ENCODE measurements around the gene RSBN1L. TPM values are rescaled to one million over a fixed set of nuclear protein-coding genes. Genes with fewer than 3 reads are reported as not detected.
"Not testable (repeated sequence)": the region's sequence is repeated elsewhere in the genome, so short reads cannot be mapped to it uniquely, and the experiment has no call there.

Gene RSBN1L
- polyA plus RNA-seq, 1 donor from 2014 or later = 24.7 TPM

- peaks cover 52% of the 10 kb centered on the region for H3K79me2 ChIP-seq (replicated peaks; ENCODE audit: insufficient read depth, low read length)
- H3K36me3 ChIP-seq (ENCODE audit: insufficient read depth, low read length) = no peaks in the 10 kb centered on the region
- no peaks in the 10 kb centered on the region for H3K9me3 ChIP-seq (ENCODE audit: low read length)
- no peak overlapping the region for H3K27ac ChIP-seq (ENCODE audit: low read length)
- H2AFZ ChIP-seq (ENCODE audit: low read depth, low read length) = no peak overlapping the region
- H3K9me2 ChIP-seq (ENCODE audit: insufficient read depth, low read length) = no peaks in the 10 kb centered on the region
- H3K9ac ChIP-seq (ENCODE audit: low read length) = no peak overlapping the region
- no peaks in the 10 kb centered on the region for H3K27me3 ChIP-seq (ENCODE audit: insufficient read depth, low read depth, low read length)
- no peak overlapping the region for H3K4me3 ChIP-seq (ENCODE audit: low read length)
- H3K4me2 ChIP-seq (ENCODE audit: low read length) = no peak overlapping the region
- H3F3A ChIP-seq (ENCODE audit: insufficient read depth, low read length, poor library complexity, severe bottlenecking) = no peaks in the 10 kb centered on the region
- no peaks in the 10 kb centered on the region for H4K20me1 ChIP-seq (ENCODE audit: insufficient read depth)
- no peak for TF ChIP-seq REST (IDR thresholded peaks at IDR 0.05; ENCODE audit: borderline replicate concordance)
- TF ChIP-seq EZH2 (IDR thresholded peaks at IDR 0.05; ENCODE audit: borderline replicate concordance, insufficient read depth, low read length, poor library complexity, severe bottlenecking) = no peak
These were observed 17.9 kb downstream of the RSBN1L start for GRCh38 chr7:77714195-77714594.

GRCh38 chr7:77714931-77715330 lies 18.7 kb downstream of the RSBN1L start:
- not testable (repeated sequence) for H3K36me3 ChIP-seq (ENCODE audit: insufficient read depth, low read length); H3K9me2 ChIP-seq (ENCODE audit: insufficient read depth, low read length); H3K4me2 ChIP-seq (ENCODE audit: low read length); H4K20me1 ChIP-seq (ENCODE audit: insufficient read depth); H3F3A ChIP-seq (ENCODE audit: insufficient read depth, low read length, poor library complexity, severe bottlenecking); H3K27me3 ChIP-seq (ENCODE audit: insufficient read depth, low read depth, low read length); H2AFZ ChIP-seq (ENCODE audit: low read depth, low read length); H3K27ac ChIP-seq (ENCODE audit: low read length); H3K9me3 ChIP-seq (ENCODE audit: low read length); H3K4me3 ChIP-seq (ENCODE audit: low read length); H3K9ac ChIP-seq (ENCODE audit: low read length)
- H3K79me2 ChIP-seq (replicated peaks; ENCODE audit: insufficient read depth, low read length) = peaks cover 52% of the 10 kb centered on the region

- no peak overlapping the region for H3K4me2 ChIP-seq (ENCODE audit: low read length)
- no peaks in the 10 kb centered on the region for H3K9me2 ChIP-seq (ENCODE audit: insufficient read depth, low read length)
- no peak overlapping the region for H3K9ac ChIP-seq (ENCODE audit: low read length)
- no peaks in the 10 kb centered on the region for H3K27me3 ChIP-seq (ENCODE audit: insufficient read depth, low read depth, low read length)
- no peak overlapping the region for H2AFZ ChIP-seq (ENCODE audit: low read depth, low read length)
- TF ChIP-seq EZH2 (IDR thresholded peaks at IDR 0.05; ENCODE audit: borderline replicate concordance, insufficient read depth, low read length, poor library complexity, severe bottlenecking) (no peak), MXI1 (conservative IDR thresholded peaks at IDR 0.05; ENCODE audit: poor library complexity, severe bottlenecking) (no peak), POLR2AphosphoS5 (IDR thresholded peaks at IDR 0.05) (no peak), RAD21 (conservative IDR thresholded peaks at IDR 0.05) (no peak), SMC3 (conservative IDR thresholded peaks at IDR 0.05; ENCODE audit: poor library complexity) (no peak), TAF1 (IDR thresholded peaks at IDR 0.05; ENCODE audit: low read depth) (no peak), REST (IDR thresholded peaks at IDR 0.05; ENCODE audit: borderline replicate concordance) (no peak), EP300 (conservative IDR thresholded peaks at IDR 0.05; ENCODE audit: poor library complexity, severe bottlenecking) (no peak), CTCF (IDR thresholded peaks at IDR 0.05; ENCODE audit: poor library complexity, severe bottlenecking) (no peak)
- no peaks in the 10 kb centered on the region for H3K9me3 ChIP-seq (ENCODE audit: low read length)
- no peaks in the 10 kb centered on the region for H4K20me1 ChIP-seq (ENCODE audit: insufficient read depth)
- H3K4me3 ChIP-seq (ENCODE audit: low read length) = no peak overlapping the region
- no peaks in the 10 kb centered on the region for H3F3A ChIP-seq (ENCODE audit: insufficient read depth, low read length, poor library complexity, severe bottlenecking)
- no peaks in the 10 kb centered on the region for H3K36me3 ChIP-seq (ENCODE audit: insufficient read depth, low read length)
- no peak overlapping the region for H3K27ac ChIP-seq (ENCODE audit: low read length)
- peaks cover 46% of the 10 kb centered on the region for H3K79me2 ChIP-seq (replicated peaks; ENCODE audit: insufficient read depth, low read length)
These were observed 20.5 kb downstream of the RSBN1L start for GRCh38 chr7:77716804-77717203.

- not testable (repeated sequence) for H3K27ac ChIP-seq (ENCODE audit: low read length); H3K4me3 ChIP-seq (ENCODE audit: low read length); H3K36me3 ChIP-seq (ENCODE audit: insufficient read depth, low read length); H2AFZ ChIP-seq (ENCODE audit: low read depth, low read length); H3K9me2 ChIP-seq (ENCODE audit: insufficient read depth, low read length); H3K9ac ChIP-seq (ENCODE audit: low read length); H4K20me1 ChIP-seq (ENCODE audit: insufficient read depth); H3K27me3 ChIP-seq (ENCODE audit: insufficient read depth, low read depth, low read length); H3F3A ChIP-seq (ENCODE audit: insufficient read depth, low read length, poor library complexity, severe bottlenecking); H3K9me3 ChIP-seq (ENCODE audit: low read length); H3K4me2 ChIP-seq (ENCODE audit: low read length)
- peaks cover 47% of the 10 kb centered on the region for H3K79me2 ChIP-seq (replicated peaks; ENCODE audit: insufficient read depth, low read length)
These were observed 21.3 kb downstream of the RSBN1L start for GRCh38 chr7:77717566-77717965.
